ENCODE measurements around the gene FNIP2. TPM values are rescaled to one million over a fixed set of nuclear protein-coding genes. Genes with fewer than 3 reads are reported as not detected.

The FNIP2 gene
- total RNA-seq, result 21.4 TPM

DNA sequence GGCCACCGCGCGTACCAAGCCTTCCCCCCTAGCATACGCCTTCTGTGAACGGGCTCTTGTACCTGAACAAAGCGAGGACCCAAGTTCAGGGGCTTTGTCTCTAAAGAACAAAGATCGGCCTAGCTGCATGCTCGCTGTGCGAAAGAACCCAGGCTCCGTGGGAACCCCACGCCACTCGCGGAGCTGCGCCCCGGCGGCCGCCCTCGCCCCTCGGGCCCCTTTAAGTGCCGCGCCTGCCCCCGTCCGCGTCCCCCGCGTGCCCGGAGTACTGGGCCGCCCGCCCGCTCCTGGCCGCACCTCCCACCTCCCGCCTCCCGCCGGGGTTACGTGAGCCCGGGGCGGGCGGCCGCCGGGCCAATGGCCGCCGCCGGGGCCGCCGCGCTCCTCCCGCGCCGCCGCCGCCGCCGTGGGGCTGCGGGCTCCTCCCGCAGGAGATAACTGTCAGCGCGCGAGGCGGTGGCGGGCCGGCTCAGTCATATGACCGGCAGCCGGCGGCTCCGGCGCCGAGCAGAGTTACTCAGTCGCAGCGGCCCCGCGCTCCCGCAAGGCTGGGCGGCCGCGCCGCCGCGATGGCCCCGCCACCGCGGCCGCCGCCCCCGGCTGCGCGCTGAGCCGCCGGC lies at the start of gene FNIP2:
TSS of gene FNIP2 (plus strand) at position 472 of the 620 bp plus-strand sequence. CDS start 187 bp downstream, outside the sequence.
- peak within 1 kb of the TSS; percentile 91 to 95 (median 91) for H3K4me3 ChIP-seq (ENCODE audit: low read length in 3 of 3)
- H3K4me1 ChIP-seq (ENCODE audit: control insufficient read depth in 3 of 3, insufficient read depth in 3 of 3, low read length in 3 of 3), result peaks cover 14 to 33% (median 30%) of the 10 kb centered on the region in 3 donors
- peak within 1 kb of the TSS; percentile 89 for H3K27ac ChIP-seq (ENCODE audit: low read depth, low read length)
- peak within 1 kb of the TSS; percentile 93 to 97 (median 95) for H3K9ac ChIP-seq (ENCODE audit: low read depth in 1 of 3, low read length in 3 of 3)
- H3K9me3 ChIP-seq (ENCODE audit: control insufficient read depth in 3 of 3, low read length in 3 of 3), result no peaks in the 10 kb centered on the region
- no peaks in the 10 kb centered on the region for H3K36me3 ChIP-seq (ENCODE audit: control insufficient read depth in 3 of 3, insufficient read depth in 3 of 3, low read length in 3 of 3)
- no peaks in the 10 kb centered on the region for H3K27me3 ChIP-seq (ENCODE audit: control insufficient read depth in 3 of 3, insufficient read depth in 3 of 3, low read length in 3 of 3)

DNA sequence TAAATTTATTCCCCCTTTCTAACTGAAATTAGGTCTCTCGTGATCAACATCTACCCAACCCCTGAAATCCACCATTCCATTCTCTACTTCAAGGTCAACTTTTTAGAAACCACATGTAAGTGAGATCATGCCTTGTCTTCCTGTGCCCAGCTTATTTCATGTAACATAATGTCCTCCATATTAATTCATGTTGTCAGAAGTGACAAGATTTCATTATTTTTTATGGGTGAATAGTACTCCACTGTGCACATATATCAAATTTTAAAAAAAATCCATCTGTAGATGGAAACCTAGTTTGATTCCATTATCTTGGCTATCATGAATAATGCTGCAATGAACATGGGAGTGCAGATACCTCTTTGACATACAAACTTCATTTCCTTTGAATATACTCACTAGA lies 47.1 kb upstream of the FNIP2 start:
- Histone ChIP-seq H3K4me3 (ENCODE audit: low read length in 3 of 3) (no peak overlapping the region), H3K36me3 (ENCODE audit: control insufficient read depth in 3 of 3, insufficient read depth in 3 of 3, low read length in 3 of 3) (peaks cover 5 to 37% (median 27%) of the 10 kb centered on the region in 3 donors), H3K27me3 (ENCODE audit: control insufficient read depth in 3 of 3, insufficient read depth in 3 of 3, low read length in 3 of 3) (no peaks in the 10 kb centered on the region), H3K9me3 (ENCODE audit: control insufficient read depth in 3 of 3, low read length in 3 of 3) (no peaks in the 10 kb centered on the region), H3K4me1 (ENCODE audit: control insufficient read depth in 3 of 3, insufficient read depth in 3 of 3, low read length in 3 of 3) (peaks cover 12 to 17% (median 13%) of the 10 kb centered on the region in 3 donors), H3K27ac (ENCODE audit: low read depth, low read length) (no peak overlapping the region), H3K9ac (ENCODE audit: low read depth in 1 of 3, low read length in 3 of 3) (peak overlapping the region in 1 of 3 donors; percentile 94)

- H3K9me3 ChIP-seq (ENCODE audit: control insufficient read depth in 3 of 3, low read length in 3 of 3), result no peaks in the 10 kb centered on the region
- H3K9ac ChIP-seq (ENCODE audit: low read depth in 1 of 3, low read length in 3 of 3), result peak overlapping the region; percentile 94 to 97 (median 94)
- peaks cover 5 to 31% (median 27%) of the 10 kb centered on the region in 3 donors for H3K36me3 ChIP-seq (ENCODE audit: control insufficient read depth in 3 of 3, insufficient read depth in 3 of 3, low read length in 3 of 3)
- peaks cover 12 to 17% (median 13%) of the 10 kb centered on the region in 3 donors for H3K4me1 ChIP-seq (ENCODE audit: control insufficient read depth in 3 of 3, insufficient read depth in 3 of 3, low read length in 3 of 3)
- peak overlapping the region; percentile 83 to 92 (median 88) for H3K4me3 ChIP-seq (ENCODE audit: low read length in 3 of 3)
- H3K27me3 ChIP-seq (ENCODE audit: control insufficient read depth in 3 of 3, insufficient read depth in 3 of 3, low read length in 3 of 3), result no peaks in the 10 kb centered on the region
- H3K27ac ChIP-seq (ENCODE audit: low read depth, low read length), result peak overlapping the region; percentile 90
Observed at GRCh38 chr4:158722291-158722916, 46.4 kb upstream of the FNIP2 start.

GRCh38 chr4:158722917-158723793 lies 45.7 kb upstream of the FNIP2 start, which contains the start of gene PPID:
Gene PPID, minus strand, starts transcription at chr4:158723396. Its CDS starts 108 bp downstream, at chr4:158723288.
- Histone ChIP-seq H3K27ac (ENCODE audit: low read depth, low read length) (peak within 1 kb of the TSS; percentile 90), H3K9me3 (ENCODE audit: control insufficient read depth in 3 of 3, low read length in 3 of 3) (no peaks in the 10 kb centered on the region), H3K27me3 (ENCODE audit: control insufficient read depth in 3 of 3, insufficient read depth in 3 of 3, low read length in 3 of 3) (no peaks in the 10 kb centered on the region), H3K4me3 (ENCODE audit: low read length in 3 of 3) (peak within 1 kb of the TSS; percentile 83 to 92 (median 88)), H3K36me3 (ENCODE audit: control insufficient read depth in 3 of 3, insufficient read depth in 3 of 3, low read length in 3 of 3) (peaks cover 5 to 24% (median 23%) of the 10 kb centered on the region in 3 donors), H3K9ac (ENCODE audit: low read depth in 1 of 3, low read length in 3 of 3) (peak within 1 kb of the TSS; percentile 94 to 97 (median 94)), H3K4me1 (ENCODE audit: control insufficient read depth in 3 of 3, insufficient read depth in 3 of 3, low read length in 3 of 3) (peaks cover 12 to 17% (median 13%) of the 10 kb centered on the region in 3 donors)

GRCh38 chr4:158724637-158725036 lies 44.2 kb upstream of the FNIP2 start:
- H3K9ac ChIP-seq (ENCODE audit: low read depth in 1 of 3, low read length in 3 of 3), result no peak overlapping the region
- no peaks in the 10 kb centered on the region for H3K9me3 ChIP-seq (ENCODE audit: control insufficient read depth in 3 of 3, low read length in 3 of 3)
- no peak overlapping the region for H3K4me3 ChIP-seq (ENCODE audit: low read length in 3 of 3)
- H3K4me1 ChIP-seq (ENCODE audit: control insufficient read depth in 3 of 3, insufficient read depth in 3 of 3, low read length in 3 of 3), result peaks cover 12 to 16% (median 13%) of the 10 kb centered on the region in 3 donors
- no peaks in the 10 kb centered on the region for H3K27me3 ChIP-seq (ENCODE audit: control insufficient read depth in 3 of 3, insufficient read depth in 3 of 3, low read length in 3 of 3)
- H3K27ac ChIP-seq (ENCODE audit: low read depth, low read length), result no peak overlapping the region
- H3K36me3 ChIP-seq (ENCODE audit: control insufficient read depth in 3 of 3, insufficient read depth in 3 of 3, low read length in 3 of 3), result peaks cover 2 to 9% (median 9%) of the 10 kb centered on the region in 3 donors

DNA sequence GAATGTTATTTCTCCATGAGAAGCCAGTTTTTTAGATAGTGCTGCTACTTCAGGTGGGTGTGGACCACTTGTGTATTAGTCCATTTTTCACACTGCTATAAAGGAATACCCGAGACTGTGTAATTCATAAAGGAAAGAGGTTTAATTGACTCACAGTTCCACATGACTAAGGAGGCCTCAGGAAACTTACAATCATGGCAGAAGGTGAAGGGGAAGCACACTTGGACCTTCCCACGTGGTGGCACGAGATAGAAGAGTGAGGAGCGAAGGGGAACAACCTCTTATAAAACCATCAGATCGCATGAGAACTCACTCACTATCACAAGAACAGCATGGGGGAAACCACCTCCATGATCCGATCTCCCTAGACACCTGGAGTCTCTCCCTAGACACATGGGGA lies 42.2 kb upstream of the FNIP2 start:
- Histone ChIP-seq H3K4me3 (ENCODE audit: low read length in 3 of 3) (no peak overlapping the region), H3K4me1 (ENCODE audit: control insufficient read depth in 3 of 3, insufficient read depth in 3 of 3, low read length in 3 of 3) (peaks cover 10 to 12% (median 11%) of the 10 kb centered on the region in 3 donors), H3K27me3 (ENCODE audit: control insufficient read depth in 3 of 3, insufficient read depth in 3 of 3, low read length in 3 of 3) (no peaks in the 10 kb centered on the region), H3K9me3 (ENCODE audit: control insufficient read depth in 3 of 3, low read length in 3 of 3) (no peaks in the 10 kb centered on the region), H3K27ac (ENCODE audit: low read depth, low read length) (no peak overlapping the region), H3K9ac (ENCODE audit: low read depth in 1 of 3, low read length in 3 of 3) (no peak overlapping the region), H3K36me3 (ENCODE audit: control insufficient read depth in 3 of 3, insufficient read depth in 3 of 3, low read length in 3 of 3) (no peaks in the 10 kb centered on the region)

DNA sequence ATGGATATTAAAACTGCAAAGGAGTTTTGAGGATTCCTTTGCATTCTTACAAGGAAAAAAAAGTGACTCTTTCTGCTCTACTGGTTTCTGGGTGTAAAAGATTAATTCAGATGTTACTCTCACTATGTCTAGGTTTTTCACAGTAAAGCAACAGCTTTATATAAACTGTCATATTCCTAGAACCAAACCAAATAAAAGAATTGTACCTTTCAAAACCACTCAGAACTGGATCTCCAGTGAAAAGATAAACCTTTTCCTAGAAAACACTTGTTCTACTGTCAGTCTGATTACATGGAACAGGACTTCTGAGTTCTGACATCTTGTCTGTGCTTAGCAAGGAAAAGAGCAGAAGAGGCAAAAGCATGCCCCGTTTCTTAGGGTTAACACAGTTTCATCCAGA lies 40.6 kb upstream of the FNIP2 start:
- Histone ChIP-seq H3K36me3 (ENCODE audit: control insufficient read depth in 3 of 3, insufficient read depth in 3 of 3, low read length in 3 of 3) (no peaks in the 10 kb centered on the region), H3K9me3 (ENCODE audit: control insufficient read depth in 3 of 3, low read length in 3 of 3) (no peaks in the 10 kb centered on the region), H3K9ac (ENCODE audit: low read depth in 1 of 3, low read length in 3 of 3) (no peak overlapping the region), H3K4me3 (ENCODE audit: low read length in 3 of 3) (no peak overlapping the region), H3K27me3 (ENCODE audit: control insufficient read depth in 3 of 3, insufficient read depth in 3 of 3, low read length in 3 of 3) (no peaks in the 10 kb centered on the region), H3K4me1 (ENCODE audit: control insufficient read depth in 3 of 3, insufficient read depth in 3 of 3, low read length in 3 of 3) (peaks cover 0 to 3% (median 3%) of the 10 kb centered on the region in 3 donors), H3K27ac (ENCODE audit: low read depth, low read length) (no peak overlapping the region)

GRCh38 chr4:158729716-158730559 lies 38.9 kb upstream of the FNIP2 start:
- no peak overlapping the region for H3K4me3 ChIP-seq (ENCODE audit: low read length in 3 of 3)
- H3K9ac ChIP-seq (ENCODE audit: low read depth in 1 of 3, low read length in 3 of 3), result peak overlapping the region in 1 of 3 donors; percentile 1

GRCh38 chr4:158738866-158739265 lies 30.0 kb upstream of the FNIP2 start:
- no peaks in the 10 kb centered on the region for H3K4me1 ChIP-seq (ENCODE audit: control insufficient read depth in 3 of 3, insufficient read depth in 3 of 3, low read length in 3 of 3)
- H3K27ac ChIP-seq (ENCODE audit: low read depth, low read length), result no peak overlapping the region
- no peaks in the 10 kb centered on the region for H3K36me3 ChIP-seq (ENCODE audit: control insufficient read depth in 3 of 3, insufficient read depth in 3 of 3, low read length in 3 of 3)
- H3K4me3 ChIP-seq (ENCODE audit: low read length in 3 of 3), result no peak overlapping the region
- no peak overlapping the region for H3K9ac ChIP-seq (ENCODE audit: low read depth in 1 of 3, low read length in 3 of 3)
- no peaks in the 10 kb centered on the region for H3K9me3 ChIP-seq (ENCODE audit: control insufficient read depth in 3 of 3, low read length in 3 of 3)
- H3K27me3 ChIP-seq (ENCODE audit: control insufficient read depth in 3 of 3, insufficient read depth in 3 of 3, low read length in 3 of 3), result no peaks in the 10 kb centered on the region

More at GRCh38 chr4:158729716-158730559, 38.9 kb upstream of the FNIP2 start:
- H3K36me3 ChIP-seq (ENCODE audit: control insufficient read depth in 3 of 3, insufficient read depth in 3 of 3, low read length in 3 of 3), result no peaks in the 10 kb centered on the region
- no peaks in the 10 kb centered on the region for H3K4me1 ChIP-seq (ENCODE audit: control insufficient read depth in 3 of 3, insufficient read depth in 3 of 3, low read length in 3 of 3)
- H3K27me3 ChIP-seq (ENCODE audit: control insufficient read depth in 3 of 3, insufficient read depth in 3 of 3, low read length in 3 of 3), result no peaks in the 10 kb centered on the region
- no peaks in the 10 kb centered on the region for H3K9me3 ChIP-seq (ENCODE audit: control insufficient read depth in 3 of 3, low read length in 3 of 3)
- no peak overlapping the region for H3K27ac ChIP-seq (ENCODE audit: low read depth, low read length)
